Activated T-cell treated with anti-CD3 and anti-CD28 coated beads, Interleukin-2, amount 50 U/mL, for 1 hour (primary cell): ENCODE data around the gene ATP2B2.

Experiments used
- DNase-seq: peaks from one replicate; pipeline ENCODE4 v3.0.0-alpha.2; 2020

ATP2B2 gene

GRCh38 chr3:10492364-10493201 lies 12.8 kb downstream of the ATP2B2 start:
- DNase-seq, result no peak

GRCh38 chr3:10489746-10490483 lies 15.5 kb downstream of the ATP2B2 start:
- no peak for DNase-seq

GRCh38 chr3:10487988-10488633 lies 17.3 kb downstream of the ATP2B2 start:
- no peak for DNase-seq

- DNase-seq, result no peak
Observed at GRCh38 chr3:10485806-10486205, 19.6 kb downstream of the ATP2B2 start.

DNA sequence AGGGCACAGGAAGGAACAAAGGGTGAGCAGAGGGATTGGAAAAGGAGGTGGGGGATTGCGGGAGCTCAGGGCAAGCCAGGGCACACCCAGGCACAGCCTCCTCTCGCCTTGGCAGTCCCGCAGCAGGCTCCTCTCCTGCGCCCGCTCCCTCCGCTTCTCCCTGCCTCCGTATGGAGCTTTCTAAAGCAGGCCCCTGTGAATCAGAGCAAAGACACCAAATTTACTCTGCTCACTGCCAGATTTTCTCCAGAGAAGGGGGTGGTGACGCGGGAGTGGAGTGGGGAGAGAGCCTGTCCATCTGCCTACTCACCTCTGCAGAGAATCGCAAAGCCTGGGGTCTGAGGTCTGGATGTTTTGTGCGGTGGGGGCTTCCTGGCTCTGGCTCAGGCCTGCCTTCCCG lies 20.0 kb downstream of the ATP2B2 start:
- DNase-seq, result no peak

GRCh38 chr3:10484709-10485108 lies 20.7 kb downstream of the ATP2B2 start:
- no peak for DNase-seq

DNA sequence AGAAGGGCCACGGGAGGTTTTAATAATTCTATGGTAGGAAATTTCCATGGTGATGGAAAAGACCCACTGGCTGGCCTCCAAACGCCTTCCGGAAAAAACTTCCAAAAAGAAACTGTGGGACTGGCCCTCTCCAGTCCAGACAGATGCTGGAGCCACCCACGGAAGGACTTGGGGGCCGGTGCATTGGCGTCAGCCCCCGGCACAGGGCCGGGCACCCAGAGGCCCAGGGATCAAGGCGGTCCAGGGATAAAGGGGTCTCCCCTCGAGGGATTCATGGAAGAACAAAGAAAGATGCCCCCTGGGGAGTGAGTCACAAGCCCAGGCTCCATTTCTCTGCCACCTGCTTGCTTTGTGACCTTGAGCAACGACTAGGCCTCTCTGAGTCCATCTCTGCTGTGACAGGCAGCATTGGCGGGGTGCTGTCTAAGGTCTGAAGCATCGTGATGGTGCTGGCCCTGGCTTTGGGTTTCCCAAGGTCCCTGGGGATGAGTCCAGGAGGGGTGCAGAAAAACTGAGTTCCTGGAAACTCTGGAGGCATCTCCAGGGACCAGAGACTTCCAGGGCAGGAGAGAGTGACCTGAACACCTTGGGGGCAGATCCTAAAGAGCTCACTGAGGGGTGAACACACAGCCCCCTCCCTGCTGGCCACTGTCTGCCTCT lies 21.6 kb downstream of the ATP2B2 start:
- no peak for DNase-seq

GRCh38 chr3:10483364-10483675 lies 22.1 kb downstream of the ATP2B2 start:
- no peak for DNase-seq

- no peak for DNase-seq
Observed at GRCh38 chr3:10482631-10483363, 22.6 kb downstream of the ATP2B2 start.

GRCh38 chr3:10480871-10481378 lies 24.5 kb downstream of the ATP2B2 start:
- no peak for DNase-seq

GRCh38 chr3:10479311-10479710 lies 26.1 kb downstream of the ATP2B2 start:
- no peak for DNase-seq

- no peak for DNase-seq
Observed at GRCh38 chr3:10475983-10476382, 29.4 kb downstream of the ATP2B2 start.

GRCh38 chr3:10474847-10475246 lies 30.5 kb downstream of the ATP2B2 start:
- DNase-seq, result no peak

- DNase-seq, result no peak
Observed at GRCh38 chr3:10474275-10474646, 31.1 kb downstream of the ATP2B2 start.

GRCh38 chr3:10473581-10474274 lies 31.7 kb downstream of the ATP2B2 start:
- DNase-seq, result no peak

- DNase-seq, result no peak
Observed at GRCh38 chr3:10472877-10473440, 32.4 kb downstream of the ATP2B2 start.

GRCh38 chr3:10471054-10471688 lies 34.2 kb downstream of the ATP2B2 start:
- DNase-seq, result no peak

DNA sequence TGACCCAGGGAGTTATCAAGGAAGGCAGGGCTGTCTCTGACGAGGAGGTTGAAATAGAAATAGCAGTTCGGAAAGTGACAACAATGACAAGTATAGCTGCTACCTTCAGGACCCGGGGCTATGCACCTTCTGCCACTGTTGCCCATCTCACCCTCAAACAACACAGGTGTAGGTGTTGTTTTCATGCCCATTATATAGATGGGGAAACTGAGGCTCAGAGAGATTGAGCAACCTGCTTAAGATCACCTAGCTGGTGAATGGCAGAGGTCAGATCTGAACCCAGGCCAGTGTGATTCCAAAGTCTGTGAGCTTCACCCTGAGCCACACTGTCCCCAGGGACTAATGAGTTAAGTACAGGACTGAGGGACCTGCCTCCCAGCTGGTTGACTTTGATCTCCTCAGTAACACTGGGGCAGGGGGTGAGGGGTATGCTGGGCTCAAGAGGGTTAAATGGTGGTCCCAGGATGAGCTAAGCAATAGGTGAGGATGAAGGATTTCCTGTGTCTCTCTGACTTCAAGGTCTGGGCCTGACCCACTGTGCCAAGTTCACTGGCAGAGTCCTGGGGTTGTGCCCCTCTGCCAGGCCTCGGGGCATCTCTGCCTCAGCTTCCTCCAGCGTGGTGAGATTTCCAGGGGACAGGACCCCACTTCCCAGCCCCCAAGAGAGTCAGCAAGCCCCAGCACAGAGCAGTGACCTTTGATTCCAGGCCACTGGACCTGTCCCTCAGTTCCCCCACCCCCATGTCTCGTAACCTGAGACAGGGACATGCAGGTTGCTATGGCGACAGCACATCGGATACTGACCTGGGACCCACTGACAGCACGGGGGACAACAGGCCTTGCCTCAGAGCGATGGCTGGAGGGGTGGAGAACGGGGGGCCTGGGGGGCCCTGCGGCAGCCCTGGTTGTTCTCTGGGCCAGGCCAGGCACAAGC lies 35.0 kb downstream of the ATP2B2 start:
- DNase-seq, result no peak

DNA sequence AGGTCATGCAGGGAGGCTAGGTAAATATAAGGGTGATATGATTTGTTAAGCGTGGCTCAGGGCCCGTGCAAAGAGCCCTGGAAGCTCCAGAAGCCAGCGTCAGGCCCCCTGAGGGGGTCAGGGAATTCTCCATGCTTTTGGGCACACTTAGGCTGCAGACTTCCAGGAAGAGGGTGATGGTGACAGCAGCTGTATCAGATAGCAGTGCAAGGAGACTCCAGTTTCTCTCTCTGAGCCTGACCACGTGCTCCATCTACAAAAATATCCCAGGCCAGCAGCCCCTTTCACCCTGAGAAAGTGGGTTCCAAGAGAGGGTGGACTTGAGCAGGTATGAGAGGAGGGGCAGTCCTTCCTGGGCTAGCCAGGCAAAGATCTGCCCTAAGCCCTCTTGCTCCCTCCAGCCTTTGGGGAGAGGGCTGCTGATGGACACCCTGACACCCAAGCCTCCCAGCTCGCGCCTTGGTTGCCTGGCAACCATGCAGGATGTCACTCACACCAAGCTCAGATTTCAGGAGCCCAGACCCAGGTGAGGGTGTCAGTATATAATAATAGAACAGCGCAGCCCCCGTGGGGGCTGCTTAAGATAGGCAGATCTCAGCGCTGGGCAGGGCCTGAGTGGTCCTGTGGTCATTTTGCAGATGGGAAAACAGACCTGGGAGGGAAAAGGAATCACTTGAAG lies 35.8 kb downstream of the ATP2B2 start:
- no peak for DNase-seq
